HG02610 (cell line): ENCODE data around the gene RGS2.

Source experiments
- ATAC-seq: cut with Tn5 transposase; IDR thresholded peaks from one replicate; pipeline ENCODE4 v1.9.1; 2021; ENCODE audit warnings: mild to moderate bottlenecking, moderate library complexity; ENCODE audit not compliant: unreplicated experiment

The RGS2 gene

GRCh38 chr1:192794768-192795035 is 14.1 kb upstream of the RGS2 start:
- no peak for ATAC-seq

GRCh38 chr1:192795916-192796618 is 12.8 kb upstream of the RGS2 start:
- no peak for ATAC-seq

GRCh38 chr1:192797143-192797542 is 11.7 kb upstream of the RGS2 start:
- no peak for ATAC-seq

DNA sequence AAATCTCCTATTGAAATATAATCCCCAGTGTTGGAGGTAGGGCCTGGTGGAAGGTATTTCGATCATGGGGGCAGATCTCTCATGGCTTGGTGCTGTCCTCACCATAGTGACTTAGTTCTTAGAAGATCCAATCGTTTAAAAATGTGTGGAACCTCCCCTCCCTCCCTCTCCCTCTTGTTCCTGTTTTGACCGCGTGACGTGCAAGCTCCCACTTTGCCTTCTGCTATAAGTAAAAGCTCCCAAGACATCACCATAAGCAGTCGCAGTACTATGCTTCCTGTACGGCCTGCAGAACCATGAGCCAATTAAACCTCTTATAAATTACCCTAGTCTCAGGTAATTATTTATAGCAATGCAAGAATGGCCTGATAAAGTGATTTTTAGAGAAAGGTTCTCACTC is 10.9 kb upstream of the RGS2 start:
- ATAC-seq = no peak

GRCh38 chr1:192801451-192801850 is 7.4 kb upstream of the RGS2 start:
- ATAC-seq = no peak

DNA sequence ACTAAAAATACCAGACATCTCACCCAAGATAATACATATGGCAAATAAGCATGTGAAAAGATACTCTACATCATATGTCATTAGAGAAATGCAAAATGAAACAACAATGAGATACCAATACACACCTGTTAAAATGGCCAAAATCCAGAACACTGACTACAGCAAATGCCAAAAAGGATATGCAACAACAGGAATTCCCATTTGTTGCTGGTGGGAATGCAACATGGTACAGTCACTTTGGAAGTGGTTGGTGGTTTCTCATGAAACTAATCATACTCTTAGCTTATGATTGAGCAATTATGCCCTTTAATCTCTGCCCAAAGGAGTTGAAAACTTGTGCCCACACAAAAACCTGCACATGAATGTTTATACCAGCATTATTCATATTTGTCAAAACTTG is 6.4 kb upstream of the RGS2 start:
- no peak for ATAC-seq

DNA sequence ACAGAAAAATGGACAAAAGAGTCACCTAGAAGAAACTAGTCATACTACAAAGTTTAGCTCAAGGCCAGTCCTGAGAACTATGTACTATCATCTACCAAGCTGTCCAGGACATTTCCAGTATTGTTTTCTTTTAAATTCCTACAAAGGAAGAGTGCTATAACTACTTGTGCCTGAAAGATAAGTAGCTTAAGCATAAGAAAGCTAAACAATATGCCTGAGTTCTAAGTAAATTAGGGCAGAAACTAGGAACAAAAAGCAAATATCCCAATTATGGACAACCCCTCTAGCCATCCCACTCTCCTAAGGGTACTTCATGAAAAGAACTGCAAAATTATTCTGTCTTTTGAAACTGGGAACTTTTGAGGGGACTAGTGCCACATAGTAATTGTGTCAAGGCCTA is 5.3 kb upstream of the RGS2 start:
- no peak for ATAC-seq

- peak; percentile 30 for ATAC-seq
Observed at GRCh38 chr1:192805832-192806323, 3.0 kb upstream of the RGS2 start.

GRCh38 chr1:192807211-192808162 is 1.4 kb upstream of the RGS2 start:
- ATAC-seq = peak; percentile 51

DNA sequence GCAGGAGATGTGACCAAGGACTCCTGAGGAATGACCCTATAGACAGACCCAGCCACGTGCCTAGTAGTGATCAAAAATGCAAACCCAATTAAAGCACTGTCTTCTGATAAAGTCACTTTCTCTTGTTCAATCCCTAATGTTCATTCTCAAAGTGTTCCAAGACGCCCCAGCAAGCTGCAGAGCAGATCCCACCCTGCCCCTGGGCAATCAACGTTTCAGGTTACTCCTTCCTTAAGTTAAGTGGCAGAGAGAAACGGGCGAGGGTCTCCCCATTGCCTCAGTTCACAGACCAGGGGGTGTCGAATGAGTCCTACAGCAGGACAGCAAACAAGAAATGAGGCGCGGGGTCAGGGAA is 699 bp upstream of the RGS2 start:
- ATAC-seq = no peak

- ATAC-seq = no peak
Observed at GRCh38 chr1:192809307-192810252, 741 bp downstream of the RGS2 start.

GRCh38 chr1:192810253-192810880 is 1.5 kb downstream of the RGS2 start:
- peak; percentile 15 for ATAC-seq

- no peak for ATAC-seq
Observed at GRCh38 chr1:192811006-192811405, 2.2 kb downstream of the RGS2 start.

DNA sequence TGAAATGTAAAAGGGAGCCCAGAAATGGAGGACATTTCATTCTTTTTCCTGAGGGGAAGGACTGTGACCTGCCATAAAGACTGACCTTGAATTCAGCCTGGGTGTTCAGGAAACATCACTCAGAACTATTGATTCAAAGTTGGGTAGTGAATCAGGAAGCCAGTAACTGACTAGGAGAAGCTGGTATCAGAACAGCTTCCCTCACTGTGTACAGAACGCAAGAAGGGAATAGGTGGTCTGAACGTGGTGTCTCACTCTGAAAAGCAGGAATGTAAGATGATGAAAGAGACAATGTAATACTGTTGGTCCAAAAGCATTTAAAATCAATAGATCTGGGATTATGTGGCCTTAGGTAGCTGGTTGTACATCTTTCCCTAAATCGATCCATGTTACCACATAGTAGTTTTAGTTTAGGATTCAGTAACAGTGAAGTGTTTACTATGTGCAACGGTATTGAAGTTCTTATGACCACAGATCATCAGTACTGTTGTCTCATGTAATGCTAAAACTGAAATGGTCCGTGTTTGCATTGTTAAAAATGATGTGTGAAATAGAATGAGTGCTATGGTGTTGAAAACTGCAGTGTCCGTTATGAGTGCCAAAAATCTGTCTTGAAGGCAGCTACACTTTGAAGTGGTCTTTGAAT is 2.9 kb downstream of the RGS2 start:
- ATAC-seq = no peak

GRCh38 chr1:192812420-192813209 is 3.8 kb downstream of the RGS2 start:
- ATAC-seq = no peak

DNA sequence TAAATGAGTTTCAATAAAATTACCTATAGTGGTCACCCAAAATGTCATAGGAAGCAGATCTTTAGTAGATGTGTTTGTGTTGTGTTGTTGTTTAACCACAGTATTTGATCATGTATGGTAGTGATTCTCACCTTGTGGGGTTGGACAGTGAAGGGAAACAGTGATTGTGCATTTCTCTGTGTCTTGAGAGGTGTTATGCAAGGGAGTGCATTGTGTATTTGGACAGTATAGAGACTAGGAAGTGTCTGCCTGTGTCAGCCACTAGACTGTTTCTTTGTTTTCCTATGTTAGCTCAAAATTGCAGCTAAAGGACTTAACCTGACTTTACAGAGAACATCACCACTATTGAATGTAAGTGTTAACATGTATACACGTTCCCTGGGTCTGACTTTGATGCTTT is 6.0 kb downstream of the RGS2 start:
- ATAC-seq = no peak

- ATAC-seq = no peak
Observed at GRCh38 chr1:192817246-192817645, 8.4 kb downstream of the RGS2 start.

DNA sequence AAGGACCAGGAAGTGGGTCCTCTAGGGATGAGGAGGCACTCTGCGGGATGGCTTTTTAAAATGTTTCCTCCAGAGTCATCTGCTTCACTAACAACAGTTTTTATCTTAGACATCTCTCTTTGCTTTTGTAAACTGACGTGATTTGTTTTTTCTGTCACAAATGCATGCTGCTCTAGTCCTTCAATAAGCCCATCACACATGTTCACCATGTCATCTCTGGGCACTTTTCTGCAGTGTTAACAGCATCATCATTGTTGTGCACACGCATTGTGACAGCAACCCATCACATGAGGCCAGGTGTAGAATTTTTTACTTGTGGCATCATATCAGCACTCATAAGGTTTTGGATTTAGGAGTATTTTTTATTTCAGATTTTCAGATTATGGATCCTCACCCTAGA is 12.5 kb downstream of the RGS2 start:
- no peak for ATAC-seq

GRCh38 chr1:192824511-192824910 is 15.7 kb downstream of the RGS2 start:
- ATAC-seq = no peak
